MCF 10A (cell line): ENCODE data around the gene INPP5K. TPM values are rescaled to one million over a fixed set of nuclear protein-coding genes. Genes with fewer than 3 reads are reported as not detected.
A peak's percentile ranks its signal among the peaks of the same experiment; 100 is the strongest.

Experiments
- BruUV-seq: library from RNA; stranded (reverse); fragments of 400-500 nt; replicated peaks from 2 replicates; lab custom pipeline; 2021; lab: Mats Ljungman, UMichigan
- CTCF ChIA-PET: fragments of 300-600 bp; sonication (Branson Sonifier 250); formaldehyde crosslinking; extraction: SDS; loops from one replicate; lab custom pipeline; 2021; ENCODE audit warnings: antibody characterized with exemption, inconsistent platforms; lab: Yijun Ruan, JAX
- POLR2A ChIA-PET: fragments of 300-600, 350-650 bp; sonication (Branson Sonifier 250); formaldehyde crosslinking; extraction: SDS; loops from one replicate; lab custom pipeline; 2020; ENCODE audit warnings: antibody characterized with exemption, inconsistent platforms; lab: Yijun Ruan, JAX
- DNase-seq: peaks from one replicate; pipeline ENCODE4 v3.0.0-alpha.2; 2018; ENCODE audit not compliant: unreplicated experiment
- H3K27ac Mint-ChIP-seq: one replicate; pipeline ENCODE4 v1.8.0; 2022; ENCODE audit warnings: mild to moderate bottlenecking, low read depth, mixed read lengths; ENCODE audit not compliant: unreplicated experiment
- H3K27me3 Mint-ChIP-seq: one replicate; pipeline ENCODE4 v1.8.0; 2022; ENCODE audit warnings: mixed read lengths; ENCODE audit not compliant: insufficient read depth, unreplicated experiment
- H3K36me3 Mint-ChIP-seq: one replicate; pipeline ENCODE4 v1.8.0; 2022; ENCODE audit warnings: mild to moderate bottlenecking, moderate library complexity, mixed read lengths; ENCODE audit not compliant: insufficient read depth, unreplicated experiment
- H3K4me1 Mint-ChIP-seq: one replicate; pipeline ENCODE4 v1.8.0; 2022; ENCODE audit warnings: mixed read lengths; ENCODE audit not compliant: insufficient read depth, unreplicated experiment
- H3K4me3 Mint-ChIP-seq: one replicate; pipeline ENCODE4 v1.8.0; 2022; ENCODE audit warnings: mild to moderate bottlenecking, moderate library complexity, mixed read lengths; ENCODE audit not compliant: unreplicated experiment
- H3K9me3 Mint-ChIP-seq: one replicate; pipeline ENCODE4 v1.8.0; 2022; ENCODE audit warnings: mixed read lengths; ENCODE audit not compliant: unreplicated experiment
- intact Hi-C: fragments of 100-400 bp; cut with micrococcal nuclease; formaldehyde crosslinking; loops from 2 replicates; pipeline ENCODE4 v1.14.1; 2022
- total RNA-seq: library from RNA; stranded (reverse); gene quantifications from 2 replicates; pipeline ENCODE4 v1.2.3, GENCODE V29; 2022
- TF ChIP-seq, protein P1 (sequence below): fragments of 200-600 bp; IDR thresholded peaks from one replicate; pipeline ENCODE4 v1.8.0; 2022; ENCODE audit warnings: antibody characterized with exemption, mild to moderate bottlenecking; ENCODE audit not compliant: unreplicated experiment

Gene INPP5K
- total RNA-seq, 1 experiment from 2014 or later, result 28.9 TPM

DNA sequence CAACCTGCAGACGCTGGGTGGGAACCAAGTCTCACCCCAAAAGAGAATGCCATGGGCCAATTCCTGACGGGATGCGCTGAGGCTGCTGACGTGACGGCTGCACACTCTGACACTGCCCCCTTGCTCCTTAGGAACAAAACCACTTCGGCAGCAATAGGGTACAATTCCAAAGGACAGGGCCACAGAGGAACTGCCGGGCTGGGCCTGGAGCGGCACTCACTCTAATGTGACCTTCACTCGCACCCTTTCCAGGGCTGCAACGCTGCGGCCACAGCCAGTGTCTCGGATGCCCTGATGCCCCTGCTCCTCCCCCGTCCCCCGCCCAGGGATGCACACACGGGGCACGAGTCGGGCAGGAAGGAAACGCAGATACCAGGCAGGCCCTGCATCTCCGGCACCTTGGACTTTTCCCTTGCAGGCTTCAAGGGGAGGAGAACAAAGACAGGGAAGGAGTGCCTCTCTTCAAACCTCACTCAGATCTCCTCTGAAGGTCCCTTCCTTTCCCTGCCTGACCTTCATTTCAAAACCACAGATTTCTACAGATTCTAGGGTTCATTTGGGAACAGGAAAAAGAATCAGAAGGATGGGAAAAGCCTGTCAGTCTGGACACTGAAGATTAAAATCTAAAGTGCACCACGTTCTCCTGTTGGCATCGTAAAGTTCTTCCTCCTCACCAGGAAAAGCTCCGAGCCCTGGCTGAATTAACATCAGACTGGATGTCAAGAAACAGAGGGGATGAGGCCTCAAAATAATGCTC, 43.9 kb upstream of the INPP5K start:
- CTCF ChIA-PET, result no interaction called here
- TF ChIP-seq, protein P1, sequence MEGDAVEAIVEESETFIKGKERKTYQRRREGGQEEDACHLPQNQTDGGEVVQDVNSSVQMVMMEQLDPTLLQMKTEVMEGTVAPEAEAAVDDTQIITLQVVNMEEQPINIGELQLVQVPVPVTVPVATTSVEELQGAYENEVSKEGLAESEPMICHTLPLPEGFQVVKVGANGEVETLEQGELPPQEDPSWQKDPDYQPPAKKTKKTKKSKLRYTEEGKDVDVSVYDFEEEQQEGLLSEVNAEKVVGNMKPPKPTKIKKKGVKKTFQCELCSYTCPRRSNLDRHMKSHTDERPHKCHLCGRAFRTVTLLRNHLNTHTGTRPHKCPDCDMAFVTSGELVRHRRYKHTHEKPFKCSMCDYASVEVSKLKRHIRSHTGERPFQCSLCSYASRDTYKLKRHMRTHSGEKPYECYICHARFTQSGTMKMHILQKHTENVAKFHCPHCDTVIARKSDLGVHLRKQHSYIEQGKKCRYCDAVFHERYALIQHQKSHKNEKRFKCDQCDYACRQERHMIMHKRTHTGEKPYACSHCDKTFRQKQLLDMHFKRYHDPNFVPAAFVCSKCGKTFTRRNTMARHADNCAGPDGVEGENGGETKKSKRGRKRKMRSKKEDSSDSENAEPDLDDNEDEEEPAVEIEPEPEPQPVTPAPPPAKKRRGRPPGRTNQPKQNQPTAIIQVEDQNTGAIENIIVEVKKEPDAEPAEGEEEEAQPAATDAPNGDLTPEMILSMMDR, result no peak
- DNase-seq, result no peak
- no peaks in the 10 kb centered on the region for H3K9me3 Mint-ChIP-seq
- H3K27me3 Mint-ChIP-seq, result no peaks in the 10 kb centered on the region
- H3K36me3 Mint-ChIP-seq, result peaks cover 25% of the 10 kb centered on the region
- peaks cover 17% of the 10 kb centered on the region for H3K4me1 Mint-ChIP-seq
- TSS peak; percentile 18 for BruUV-seq
- H3K27ac Mint-ChIP-seq, result peak overlapping the region; percentile 97
- POLR2A ChIA-PET, result interaction anchor here (0.6 to 1.3 kb wide), 8 partner anchors 11 to 799 kb away, joined by 3 to 6 read pairs (median 3); partner anchors contain the start of gene INPP5K
- intact Hi-C loops, result no loop called here
- peak overlapping the region; percentile 90 for H3K4me3 Mint-ChIP-seq

DNA sequence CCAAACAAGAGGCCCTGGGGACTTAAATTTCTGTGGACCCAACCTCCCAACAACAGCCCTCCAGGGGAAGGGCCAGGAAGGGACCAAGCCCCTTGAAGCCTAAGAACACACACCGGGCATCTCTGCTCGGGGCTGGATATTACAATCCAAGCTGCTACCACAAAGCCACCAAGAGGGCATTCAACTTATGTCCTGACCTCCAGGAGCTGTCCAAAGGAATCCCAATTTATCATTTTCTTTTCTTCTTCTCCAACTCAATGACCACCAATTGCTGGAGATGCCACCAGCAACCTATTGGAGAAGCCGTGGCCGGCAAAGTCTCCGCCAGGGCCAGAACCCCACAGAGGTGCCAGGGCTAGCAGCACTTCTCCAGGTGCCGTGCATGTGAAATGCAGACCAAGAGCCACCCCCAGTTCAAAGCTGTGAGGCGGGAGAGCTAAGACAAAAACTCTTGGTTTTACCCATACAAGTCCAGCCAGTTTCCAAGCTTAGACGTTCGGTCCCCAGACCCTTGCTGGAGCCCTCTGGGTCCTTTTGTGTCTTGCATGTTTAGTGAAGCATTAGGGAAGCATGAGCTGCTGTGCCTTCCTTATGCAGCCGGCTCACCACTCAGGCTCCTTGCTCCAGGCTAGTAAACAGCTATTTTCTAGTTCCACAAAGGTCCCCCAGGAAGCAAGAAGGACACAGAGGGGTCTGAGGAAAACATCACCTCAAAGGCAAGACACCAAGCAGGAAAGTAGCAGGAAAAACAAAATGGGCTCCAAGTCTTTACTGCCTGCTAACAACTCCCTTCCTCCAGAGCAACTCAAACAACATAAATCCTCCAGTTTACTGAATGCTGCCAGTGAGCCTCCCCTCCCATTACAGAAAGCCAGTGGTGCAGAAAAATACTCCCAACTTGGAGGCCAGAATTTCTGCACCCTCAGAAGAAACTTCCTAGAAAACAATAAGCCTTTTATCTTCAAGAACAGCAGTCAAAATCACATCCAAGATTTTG, 42.9 kb upstream of the INPP5K start:
- Mint-ChIP-seq H3K36me3 (peaks cover 29% of the 10 kb centered on the region), H3K27me3 (no peaks in the 10 kb centered on the region), H3K27ac (no peak overlapping the region), H3K4me1 (peaks cover 17% of the 10 kb centered on the region), H3K4me3 (no peak overlapping the region), H3K9me3 (no peaks in the 10 kb centered on the region)
- BruUV-seq, result no TSS peak
- CTCF ChIA-PET, result interaction anchor here (0.6 to 0.7 kb wide), 2 partner anchors 40 to 398 kb away, joined by 3 to 4 read pairs; no protein-coding TSS in a partner anchor
- intact Hi-C loops, result no loop called here
- POLR2A ChIA-PET, result interaction anchor here (0.6 to 0.7 kb wide), 3 partner anchors 46 to 82 kb away, joined by 3 to 4 read pairs (median 4); no protein-coding TSS in a partner anchor
- no peak for DNase-seq
- TF ChIP-seq, protein P1, result no peak

DNA sequence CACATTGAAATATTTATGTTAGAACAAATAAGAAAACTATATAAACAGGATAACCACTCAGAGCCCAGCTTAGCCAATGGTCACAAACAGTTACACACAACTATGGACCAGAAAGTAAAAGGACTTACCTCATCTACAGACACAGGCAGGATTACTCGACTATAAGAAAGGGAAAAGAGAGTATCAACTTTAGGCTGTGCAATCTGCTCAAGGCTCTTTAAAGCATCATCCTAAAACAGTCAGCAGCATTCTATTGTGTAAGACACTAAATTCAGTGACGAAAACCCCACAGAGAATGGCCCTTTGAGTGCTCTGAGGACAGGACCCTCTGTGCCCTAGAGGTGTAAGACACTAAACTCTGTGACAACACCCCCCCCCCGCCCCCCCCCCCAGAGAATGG, 42.0 kb upstream of the INPP5K start:
- ChIA-PET POLR2A (interaction anchor here (0.7 to 1.1 kb wide), 4 partner anchors 10 to 83 kb away, joined by 3 to 4 read pairs (median 4); no protein-coding TSS in a partner anchor), CTCF (no interaction called here)
- Mint-ChIP-seq H3K27ac (no peak overlapping the region), H3K9me3 (no peaks in the 10 kb centered on the region), H3K36me3 (peaks cover 29% of the 10 kb centered on the region), H3K4me1 (peaks cover 17% of the 10 kb centered on the region), H3K27me3 (no peaks in the 10 kb centered on the region), H3K4me3 (no peak overlapping the region)
- BruUV-seq, result no TSS peak
- no peak for DNase-seq
- TF ChIP-seq, protein P1, result no peak
- intact Hi-C loops, result no loop called here
